K562 (cell line): ENCODE measurements around the gene ARL6IP6. TPM values are rescaled to one million over a fixed set of nuclear protein-coding genes. Genes with fewer than 3 reads are reported as not detected.

Experiments
- ATAC-seq: fragments of 200-7000 bp; cut with Tn5 transposase; 3 replicates; pipeline ENCODE4 v1.9.1; 2020; ENCODE audit warnings: moderate library complexity
- BruUV-seq: library from RNA; stranded (reverse); fragments of 400-500 nt; replicated peaks from 2 replicates; lab custom pipeline; 2021; lab: Mats Ljungman, UMichigan
- CTCF ChIA-PET: fragments of 300-600 bp; formaldehyde crosslinking; extraction: SDS; loops from one replicate; lab custom pipeline; 2021; ENCODE audit warnings: low intra/inter-chr PET ratio; lab: Yijun Ruan, JAX
- POLR2A ChIA-PET: fragments of 300-600, 350-650 bp; sonication (Branson Sonifier 250); formaldehyde crosslinking; extraction: SDS; loops from one replicate; lab custom pipeline; 2021; ENCODE audit warnings: antibody characterized with exemption, inconsistent platforms; lab: Yijun Ruan, JAX
- DNase-seq, 4 experiments: peaks; one replicate each; pipeline versions ENCODE4 v3.0.0 to v3.0.0-alpha.2; 2011 to 2018; ENCODE audit warnings: low spot score in 3 of 4, mixed read lengths in 3 of 4; ENCODE audit errors: extremely low read depth in 1 of 4
- FAIRE-seq: peaks from 2 replicates; lab custom pipeline; 2011; peaks lifted over from hg19 to GRCh38; lab: Jason Lieb, UNC
- H2AFZ ChIP-seq: 2 replicates; pipeline ENCODE4 v1.6.0; 2011; ENCODE audit warnings: low read depth, low read length, control low read depth, inconsistent platforms
- H3K27ac ChIP-seq: fragments of 200-600 bp; 3 replicates; pipeline ENCODE4 v1.8.0; 2011; ENCODE audit warnings: low read depth, mild to moderate bottlenecking, control low read depth, inconsistent platforms, low read length, moderate library complexity, mixed read lengths; ENCODE audit errors: extremely low read depth
- H3K27me3 ChIP-seq, 2 experiments: fragments of 300-600 bp in 1 of 2; 2 replicates in 1 of 2; 3 replicates in 1 of 2; pipeline versions ENCODE4 v1.6.0 to v1.8.0; 2011; ENCODE audit warnings: inconsistent platforms in 2 of 2, low read length in 2 of 2, mild to moderate bottlenecking in 1 of 2, mixed read lengths in 1 of 2, moderate library complexity in 1 of 2; ENCODE audit not compliant: control insufficient read depth in 2 of 2, insufficient read depth in 2 of 2
- H3K36me3 ChIP-seq: fragments of 300-600 bp; 3 replicates; pipeline ENCODE4 v1.8.0; 2011; ENCODE audit warnings: mild to moderate bottlenecking, low read length, inconsistent platforms; ENCODE audit not compliant: control insufficient read depth, insufficient read depth
- H3K4me1 ChIP-seq, 2 experiments: fragments of 200-600 bp in 1 of 2; replicated peaks in 1 of 2; 2 replicates in 1 of 2; 3 replicates in 1 of 2; pipeline versions ENCODE4 v1.5.1 to v1.8.0; 2011; ENCODE audit warnings: inconsistent platforms in 2 of 2, low read length in 2 of 2, mild to moderate bottlenecking in 1 of 2, mixed read lengths in 1 of 2, moderate library complexity in 1 of 2; ENCODE audit not compliant: control insufficient read depth in 2 of 2, insufficient read depth in 2 of 2
- H3K4me2 ChIP-seq: 2 replicates; pipeline ENCODE4 v1.6.1; 2011; ENCODE audit warnings: low read length, control low read depth, inconsistent platforms, mixed read lengths; ENCODE audit not compliant: insufficient read depth
- H3K4me3 ChIP-seq: fragments of 200-600 bp; sonication (generic), shearing (Covaris generic); 2 replicates; pipeline ENCODE4 v1.5.1; 2016; ENCODE audit warnings: control low read depth, inconsistent platforms
- H3K79me2 ChIP-seq: fragments of 200-600 bp; 3 replicates; pipeline ENCODE4 v1.8.0; 2011; ENCODE audit warnings: low read length, inconsistent platforms; ENCODE audit not compliant: control insufficient read depth, insufficient read depth
- H3K9ac ChIP-seq, 2 experiments: 2 replicates each; pipeline versions ENCODE4 v1.6.0 to v1.6.1; 2011; ENCODE audit warnings: low read depth in 2 of 2, low read length in 2 of 2, control low read depth in 1 of 2, inconsistent platforms in 1 of 2, mild to moderate bottlenecking in 1 of 2, mixed read lengths in 1 of 2; ENCODE audit not compliant: insufficient read depth in 1 of 2
- H3K9me1 ChIP-seq: one replicate; pipeline ENCODE4 v1.6.0; 2011; ENCODE audit warnings: inconsistent platforms, mild to moderate bottlenecking, low read length, moderate library complexity; ENCODE audit not compliant: control insufficient read depth, insufficient read depth
- H3K9me3 ChIP-seq: replicated peaks from 2 replicates; pipeline ENCODE4 v1.5.1; 2011; ENCODE audit warnings: low read depth, low read length, inconsistent platforms; ENCODE audit not compliant: control insufficient read depth, insufficient read depth
- H4K20me1 ChIP-seq: replicated peaks from 2 replicates; pipeline ENCODE4 v1.6.1; 2011; ENCODE audit warnings: low read length, inconsistent platforms, mixed read lengths; ENCODE audit not compliant: control insufficient read depth, insufficient read depth
- MTF1 ChIP-seq: fragments of 250-450 bp; sonication (Bioruptor Pico); IDR thresholded peaks from 2 replicates; pipeline ENCODE4 v1.9.0; 2021; ENCODE audit warnings: moderate library complexity, mild to moderate bottlenecking, inconsistent platforms, borderline replicate concordance
- POLR3G ChIP-seq: IDR thresholded peaks from 2 replicates; pipeline ENCODE4 v1.6.1; 2011; ENCODE audit not compliant: insufficient read length, insufficient replicate concordance; ENCODE audit errors: extremely low read depth
- ZEB2 ChIP-seq: fragments of 450-650 bp; IDR thresholded peaks from 2 replicates; pipeline ENCODE4 v1.6.1; 2016
- ZNF146 ChIP-seq: IDR thresholded peaks from one replicate; pipeline ENCODE4 v1.6.1; 2018; ENCODE audit warnings: missing compliant biosample characterization; ENCODE audit not compliant: unreplicated experiment
- WGBS: fragments of 100-300 bp; shearing (Covaris generic); methylation state at CpG from one replicate; pipeline ENCODE4 v1.1.6; 2016; ENCODE audit warnings: low coverage, mixed read lengths; ENCODE audit not compliant: insufficient coverage; ENCODE audit errors: missing lambda C conversion rate; 5-methylcytosine and 5-hydroxymethylcytosine counted together
- in situ Hi-C: fragments of 300-500 bp; cut with MboI; formaldehyde crosslinking; loops from 4 replicates; pipeline ENCODE4 v1.15.0; 2018; ENCODE audit warnings: inconsistent platforms, mixed read lengths
- intact Hi-C: fragments of 100-400 bp; cut with micrococcal nuclease; formaldehyde crosslinking; loops from 2 replicates; pipeline ENCODE4 v1.14.2; 2022
- polyA plus RNA-seq, 8 experiments: library from polyadenylated mRNA; depleted of rRNA in 4 of 8; stranded (reverse) in 5 of 8; unstranded in 3 of 8; fragments of >200 nt; fragmentation: Nextera tagmentation in 2 of 8; fragmentation: Illumina TruSeq in 1 of 8; extraction: Ambion mirVana in 2 of 8; extraction: Trizol in 1 of 8; gene quantifications; 2 replicates each; pipeline versions ENCODE4 v1.2.1 to v1.2.3, GENCODE V29; 2011 to 2014; ENCODE audit warnings: inconsistent platforms in 1 of 8, missing spikeins in 1 of 8
- total RNA-seq, 7 experiments: library from RNA; depleted of rRNA in 6 of 7; stranded (reverse); fragments of >200 nt in 6 of 7; fragmentation: Illumina TruSeq in 2 of 7; extraction: Trizol in 2 of 7; gene quantifications; 2 replicates each; pipeline versions ENCODE4 v1.2.1 to v1.2.3, GENCODE V29; 2011 to 2021; ENCODE audit warnings: low replicate concordance in 1 of 7
- TF ChIP-seq, protein P1 (sequence below): sonication (generic); formaldehyde crosslinking; IDR thresholded peaks from 2 replicates; pipeline ENCODE4 v1.8.1; 2023; ENCODE audit warnings: mild to moderate bottlenecking, missing genetic modification reagents
- TF ChIP-seq, protein P2 (sequence below): fragments of 450-650 bp; IDR thresholded peaks from 2 replicates; pipeline ENCODE4 v1.7.0; 2016; ENCODE audit warnings: borderline replicate concordance
- TF ChIP-seq, protein P3 (sequence below): sonication (generic); formaldehyde crosslinking; IDR thresholded peaks from 2 replicates; pipeline ENCODE4 v1.8.1; 2023; ENCODE audit warnings: mild to moderate bottlenecking, missing genetic modification reagents, moderate library complexity
- TF ChIP-seq, protein P4 (sequence below): sonication (generic); formaldehyde crosslinking; IDR thresholded peaks from 2 replicates; pipeline ENCODE4 v1.8.0; 2022; ENCODE audit warnings: mild to moderate bottlenecking, missing genetic modification reagents, borderline replicate concordance

Gene ARL6IP6
- total and polyA plus RNA-seq, 9 of the 15 experiments (the other 6 are each of a cell fraction or from before 2014, with no cell fraction given): 19.2 to 98.5 (median 36.2) TPM

DNA sequence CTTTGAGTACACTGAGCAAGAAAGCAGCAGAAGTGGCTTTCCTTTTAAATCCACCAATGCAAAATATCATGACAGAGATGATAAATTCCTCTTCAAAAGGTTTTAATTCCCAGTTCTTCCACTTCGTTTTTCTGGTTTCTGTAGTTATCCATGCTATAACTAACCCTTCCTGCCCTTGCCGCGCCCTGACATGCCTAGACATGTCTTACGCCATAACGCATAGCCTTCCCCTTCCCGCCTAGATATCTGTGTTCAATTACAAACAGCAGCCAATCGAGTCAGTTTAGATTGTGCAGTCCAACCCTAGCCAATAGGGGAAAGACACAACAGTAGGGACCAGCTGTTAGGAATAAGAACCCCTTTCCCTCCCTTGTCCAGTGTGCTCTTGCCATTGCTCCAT is 17.2 kb upstream of the ARL6IP6 start:
- Histone ChIP-seq H3K4me1 (no peaks in the 10 kb centered on the region), H3K27ac (no peak overlapping the region), H3K36me3 (peaks cover 73% of the 10 kb centered on the region), H3K9me3 (no peaks in the 10 kb centered on the region; the same call in 1 of the 2 replicates), H3K4me2 (no peak overlapping the region), H3K4me3 (no peak overlapping the region), H2AFZ (no peak overlapping the region), H3K9ac (no peak overlapping the region), H3K79me2 (peaks cover 100% of the 10 kb centered on the region), H4K20me1 (no peaks in the 10 kb centered on the region), H3K27me3 (no peaks in the 10 kb centered on the region), H3K9me1 (no peaks in the 10 kb centered on the region)
- BruUV-seq: no TSS peak
- no peak for FAIRE-seq
- DNase-seq: no peak
- 90% methylated on average over 7 of the region's 7 CpGs for WGBS
- in situ Hi-C loops: no loop called here
- ChIA-PET POLR2A (interaction anchor here (1.2 kb wide), 1 partner anchor 13 kb away, joined by 3 read pairs; no protein-coding TSS in a partner anchor), CTCF (no interaction called here)
- intact Hi-C loops: no loop called here
- ATAC-seq: no peak
- TF ChIP-seq, protein P1, sequence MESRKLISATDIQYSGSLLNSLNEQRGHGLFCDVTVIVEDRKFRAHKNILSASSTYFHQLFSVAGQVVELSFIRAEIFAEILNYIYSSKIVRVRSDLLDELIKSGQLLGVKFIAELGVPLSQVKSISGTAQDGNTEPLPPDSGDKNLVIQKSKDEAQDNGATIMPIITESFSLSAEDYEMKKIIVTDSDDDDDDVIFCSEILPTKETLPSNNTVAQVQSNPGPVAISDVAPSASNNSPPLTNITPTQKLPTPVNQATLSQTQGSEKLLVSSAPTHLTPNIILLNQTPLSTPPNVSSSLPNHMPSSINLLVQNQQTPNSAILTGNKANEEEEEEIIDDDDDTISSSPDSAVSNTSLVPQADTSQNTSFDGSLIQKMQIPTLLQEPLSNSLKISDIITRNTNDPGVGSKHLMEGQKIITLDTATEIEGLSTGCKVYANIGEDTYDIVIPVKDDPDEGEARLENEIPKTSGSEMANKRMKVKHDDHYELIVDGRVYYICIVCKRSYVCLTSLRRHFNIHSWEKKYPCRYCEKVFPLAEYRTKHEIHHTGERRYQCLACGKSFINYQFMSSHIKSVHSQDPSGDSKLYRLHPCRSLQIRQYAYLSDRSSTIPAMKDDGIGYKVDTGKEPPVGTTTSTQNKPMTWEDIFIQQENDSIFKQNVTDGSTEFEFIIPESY: peak; percentile 66
- TF ChIP-seq, protein P2, sequence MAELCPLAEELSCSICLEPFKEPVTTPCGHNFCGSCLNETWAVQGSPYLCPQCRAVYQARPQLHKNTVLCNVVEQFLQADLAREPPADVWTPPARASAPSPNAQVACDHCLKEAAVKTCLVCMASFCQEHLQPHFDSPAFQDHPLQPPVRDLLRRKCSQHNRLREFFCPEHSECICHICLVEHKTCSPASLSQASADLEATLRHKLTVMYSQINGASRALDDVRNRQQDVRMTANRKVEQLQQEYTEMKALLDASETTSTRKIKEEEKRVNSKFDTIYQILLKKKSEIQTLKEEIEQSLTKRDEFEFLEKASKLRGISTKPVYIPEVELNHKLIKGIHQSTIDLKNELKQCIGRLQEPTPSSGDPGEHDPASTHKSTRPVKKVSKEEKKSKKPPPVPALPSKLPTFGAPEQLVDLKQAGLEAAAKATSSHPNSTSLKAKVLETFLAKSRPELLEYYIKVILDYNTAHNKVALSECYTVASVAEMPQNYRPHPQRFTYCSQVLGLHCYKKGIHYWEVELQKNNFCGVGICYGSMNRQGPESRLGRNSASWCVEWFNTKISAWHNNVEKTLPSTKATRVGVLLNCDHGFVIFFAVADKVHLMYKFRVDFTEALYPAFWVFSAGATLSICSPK: no peak
- TF ChIP-seq POLR3G (no peak), ZNF146 (CRISPR knock-in tag) (no peak), MTF1 (CRISPR knock-in tag) (no peak), ZEB2 (no peak)
- TF ChIP-seq, protein P3, sequence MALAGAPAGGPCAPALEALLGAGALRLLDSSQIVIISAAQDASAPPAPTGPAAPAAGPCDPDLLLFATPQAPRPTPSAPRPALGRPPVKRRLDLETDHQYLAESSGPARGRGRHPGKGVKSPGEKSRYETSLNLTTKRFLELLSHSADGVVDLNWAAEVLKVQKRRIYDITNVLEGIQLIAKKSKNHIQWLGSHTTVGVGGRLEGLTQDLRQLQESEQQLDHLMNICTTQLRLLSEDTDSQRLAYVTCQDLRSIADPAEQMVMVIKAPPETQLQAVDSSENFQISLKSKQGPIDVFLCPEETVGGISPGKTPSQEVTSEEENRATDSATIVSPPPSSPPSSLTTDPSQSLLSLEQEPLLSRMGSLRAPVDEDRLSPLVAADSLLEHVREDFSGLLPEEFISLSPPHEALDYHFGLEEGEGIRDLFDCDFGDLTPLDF: no peak
- TF ChIP-seq, protein P4, sequence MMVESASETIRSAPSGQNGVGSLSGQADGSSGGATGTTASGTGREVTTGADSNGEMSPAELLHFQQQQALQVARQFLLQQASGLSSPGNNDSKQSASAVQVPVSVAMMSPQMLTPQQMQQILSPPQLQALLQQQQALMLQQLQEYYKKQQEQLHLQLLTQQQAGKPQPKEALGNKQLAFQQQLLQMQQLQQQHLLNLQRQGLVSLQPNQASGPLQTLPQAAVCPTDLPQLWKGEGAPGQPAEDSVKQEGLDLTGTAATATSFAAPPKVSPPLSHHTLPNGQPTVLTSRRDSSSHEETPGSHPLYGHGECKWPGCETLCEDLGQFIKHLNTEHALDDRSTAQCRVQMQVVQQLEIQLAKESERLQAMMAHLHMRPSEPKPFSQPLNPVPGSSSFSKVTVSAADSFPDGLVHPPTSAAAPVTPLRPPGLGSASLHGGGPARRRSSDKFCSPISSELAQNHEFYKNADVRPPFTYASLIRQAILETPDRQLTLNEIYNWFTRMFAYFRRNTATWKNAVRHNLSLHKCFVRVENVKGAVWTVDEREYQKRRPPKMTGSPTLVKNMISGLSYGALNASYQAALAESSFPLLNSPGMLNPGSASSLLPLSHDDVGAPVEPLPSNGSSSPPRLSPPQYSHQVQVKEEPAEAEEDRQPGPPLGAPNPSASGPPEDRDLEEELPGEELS (CRISPR knock-in tag): no peak
